SJCRH30 (cell line): Measurements from ENCODE around the gene PTH1R. TPM values are rescaled to one million over a fixed set of nuclear protein-coding genes. Genes with fewer than 3 reads are reported as not detected.
A peak's percentile ranks its signal among the peaks of the same experiment; 100 is the strongest.

Source experiments
- DNase-seq, 2 experiments: peaks; one replicate each; pipeline ENCODE4 v3.0.0-alpha.2; 2015 to 2020
- H3K27ac ChIP-seq: fragments of 250-450 bp; sonication (Bioruptor Pico); 2 replicates; pipeline ENCODE4 v1.5.1; 2020; ENCODE audit warnings: mild to moderate bottlenecking, moderate library complexity
- H3K27me3 ChIP-seq: fragments of 250-450 bp; sonication (Bioruptor Pico); 2 replicates; pipeline ENCODE4 v1.5.1; 2020; ENCODE audit warnings: mild to moderate bottlenecking, moderate library complexity
- H3K36me3 ChIP-seq: fragments of 250-450 bp; sonication (Bioruptor Pico); 2 replicates; pipeline ENCODE4 v1.5.1; 2020; ENCODE audit warnings: mild to moderate bottlenecking, moderate library complexity
- H3K4me1 ChIP-seq: fragments of 250-450 bp; sonication (Bioruptor Pico); 2 replicates; pipeline ENCODE4 v1.5.1; 2020; ENCODE audit warnings: mild to moderate bottlenecking, moderate library complexity
- H3K4me3 ChIP-seq: fragments of 250-450 bp; sonication (Bioruptor Pico); 2 replicates; pipeline ENCODE4 v1.5.1; 2020; ENCODE audit warnings: mild to moderate bottlenecking, moderate library complexity
- H3K9me3 ChIP-seq: fragments of 250-450 bp; sonication (Bioruptor Pico); replicated peaks from 2 replicates; pipeline ENCODE4 v1.5.1; 2020; ENCODE audit warnings: mild to moderate bottlenecking, moderate library complexity
- total RNA-seq: library from RNA; depleted of rRNA; stranded (reverse); fragments of >200 nt; shearing (Covaris generic); gene quantifications from 2 replicates; pipeline ENCODE4 v1.2.3, GENCODE V29; 2014

The PTH1R gene
- total RNA-seq, 1 experiment from 2014 or later = 6.7 TPM

GRCh38 chr3:46854555-46854991, 22.9 kb upstream of the PTH1R start:
- Histone ChIP-seq H3K36me3 (no peaks in the 10 kb centered on the region), H3K27me3 (no peaks in the 10 kb centered on the region)
- DNase-seq = no peak

GRCh38 chr3:46856576-46857471, 20.7 kb upstream of the PTH1R start:
- no peak overlapping the region for H3K27ac ChIP-seq
- no peaks in the 10 kb centered on the region for H3K9me3 ChIP-seq
- no peaks in the 10 kb centered on the region for H3K36me3 ChIP-seq
- no peak for DNase-seq
- H3K4me3 ChIP-seq = no peak overlapping the region
- no peaks in the 10 kb centered on the region for H3K4me1 ChIP-seq
- H3K27me3 ChIP-seq = no peaks in the 10 kb centered on the region

More at GRCh38 chr3:46854555-46854991, 22.9 kb upstream of the PTH1R start:
- H3K4me1 ChIP-seq = no peaks in the 10 kb centered on the region
- H3K9me3 ChIP-seq = no peaks in the 10 kb centered on the region
- H3K4me3 ChIP-seq = no peak overlapping the region
- H3K27ac ChIP-seq = no peak overlapping the region

- Histone ChIP-seq H3K27ac (no peak overlapping the region), H3K27me3 (no peaks in the 10 kb centered on the region)
- no peak for DNase-seq
These were observed 19.8 kb upstream of the PTH1R start for GRCh38 chr3:46857485-46858341.

GRCh38 chr3:46858456-46858855, 19.1 kb upstream of the PTH1R start:
- no peak for DNase-seq

More at GRCh38 chr3:46857485-46858341, 19.8 kb upstream of the PTH1R start:
- no peaks in the 10 kb centered on the region for H3K4me1 ChIP-seq
- H3K36me3 ChIP-seq = no peaks in the 10 kb centered on the region
- no peak overlapping the region for H3K4me3 ChIP-seq
- no peaks in the 10 kb centered on the region for H3K9me3 ChIP-seq

DNA sequence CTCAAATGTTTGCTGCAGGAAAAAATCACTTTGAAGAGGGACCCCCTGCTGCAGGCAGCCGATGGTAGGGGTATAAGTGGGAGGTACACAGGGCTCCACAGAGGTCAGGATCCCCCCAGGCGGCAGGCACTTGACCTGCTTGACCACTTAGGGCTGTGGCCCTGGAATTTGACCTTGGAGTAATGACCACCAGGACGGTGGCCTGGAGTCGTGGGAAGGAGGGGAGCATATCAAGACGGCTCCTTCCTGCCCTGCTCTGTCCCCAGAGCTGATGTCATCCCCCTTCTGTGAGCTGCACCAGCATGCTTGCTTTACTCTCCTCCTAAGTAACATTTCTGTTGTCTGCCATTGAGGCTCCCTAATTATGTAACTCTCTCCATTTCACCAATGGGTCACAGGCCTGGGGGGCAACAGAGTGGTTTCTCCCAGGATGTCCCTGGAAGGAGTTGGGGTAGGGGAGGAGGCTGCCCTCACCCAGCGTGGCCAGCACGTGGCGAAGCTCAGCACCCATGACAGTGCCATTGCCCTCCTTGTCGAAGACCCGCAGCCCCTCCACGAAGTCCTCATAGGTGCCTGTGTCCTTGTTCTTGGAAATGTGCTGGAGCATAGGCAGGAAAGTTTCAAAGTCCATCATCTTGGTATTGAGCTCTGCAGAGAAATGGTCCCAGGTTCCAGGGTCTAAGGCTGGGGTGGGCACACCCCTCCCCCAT, 18.4 kb upstream of the PTH1R start:
- Histone ChIP-seq H3K4me3 (no peak overlapping the region), H3K36me3 (no peaks in the 10 kb centered on the region), H3K27me3 (no peaks in the 10 kb centered on the region), H3K4me1 (no peaks in the 10 kb centered on the region), H3K9me3 (no peaks in the 10 kb centered on the region), H3K27ac (no peak overlapping the region)
- DNase-seq = no peak

More at GRCh38 chr3:46858456-46858855, 19.1 kb upstream of the PTH1R start:
- H3K9me3 ChIP-seq = no peaks in the 10 kb centered on the region
- no peak overlapping the region for H3K27ac ChIP-seq
- no peaks in the 10 kb centered on the region for H3K36me3 ChIP-seq
- no peaks in the 10 kb centered on the region for H3K4me1 ChIP-seq
- H3K27me3 ChIP-seq = no peaks in the 10 kb centered on the region
- H3K4me3 ChIP-seq = no peak overlapping the region

DNA sequence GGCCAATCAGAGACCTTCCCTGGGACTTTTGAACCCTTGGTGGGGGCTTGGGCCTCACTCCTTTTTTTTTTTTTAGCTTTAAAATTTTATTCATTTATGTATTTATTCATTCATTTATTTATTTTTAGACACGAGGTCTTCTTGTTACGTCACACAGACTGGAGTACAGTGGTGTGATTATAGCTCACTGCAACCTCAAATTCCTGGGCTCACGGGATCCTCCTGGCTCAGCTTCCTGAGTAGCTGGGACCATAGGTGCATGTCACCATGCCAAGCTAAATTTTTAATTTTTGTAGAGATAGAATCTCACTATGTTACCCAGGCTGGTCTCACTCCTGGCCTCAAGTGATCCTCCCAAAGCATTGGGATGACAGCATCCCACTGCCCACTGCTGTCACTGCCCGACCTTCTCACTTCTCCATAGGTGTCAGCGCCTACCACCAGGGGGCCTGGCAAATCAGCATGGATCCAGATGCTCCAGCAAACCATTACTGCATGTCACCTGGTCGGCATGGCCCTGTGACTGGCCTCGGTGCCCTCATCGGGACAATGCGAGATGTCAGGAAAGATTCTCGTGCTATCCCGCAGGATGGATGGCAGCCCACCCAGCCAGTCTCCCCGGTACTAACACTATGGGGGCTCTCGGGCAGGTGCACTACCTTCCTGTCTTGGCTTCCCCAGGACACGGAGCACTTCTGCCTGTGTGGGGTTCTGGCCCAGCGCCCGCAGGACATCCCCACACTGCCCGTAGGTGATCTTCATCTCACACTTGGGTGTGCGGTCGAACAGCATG, 17.3 kb upstream of the PTH1R start:
- Histone ChIP-seq H3K4me1 (no peaks in the 10 kb centered on the region), H3K36me3 (no peaks in the 10 kb centered on the region), H3K27ac (no peak overlapping the region), H3K27me3 (no peaks in the 10 kb centered on the region), H3K9me3 (no peaks in the 10 kb centered on the region), H3K4me3 (no peak overlapping the region)
- peak in 1 of 2 experiments; percentile 38 for DNase-seq

DNA sequence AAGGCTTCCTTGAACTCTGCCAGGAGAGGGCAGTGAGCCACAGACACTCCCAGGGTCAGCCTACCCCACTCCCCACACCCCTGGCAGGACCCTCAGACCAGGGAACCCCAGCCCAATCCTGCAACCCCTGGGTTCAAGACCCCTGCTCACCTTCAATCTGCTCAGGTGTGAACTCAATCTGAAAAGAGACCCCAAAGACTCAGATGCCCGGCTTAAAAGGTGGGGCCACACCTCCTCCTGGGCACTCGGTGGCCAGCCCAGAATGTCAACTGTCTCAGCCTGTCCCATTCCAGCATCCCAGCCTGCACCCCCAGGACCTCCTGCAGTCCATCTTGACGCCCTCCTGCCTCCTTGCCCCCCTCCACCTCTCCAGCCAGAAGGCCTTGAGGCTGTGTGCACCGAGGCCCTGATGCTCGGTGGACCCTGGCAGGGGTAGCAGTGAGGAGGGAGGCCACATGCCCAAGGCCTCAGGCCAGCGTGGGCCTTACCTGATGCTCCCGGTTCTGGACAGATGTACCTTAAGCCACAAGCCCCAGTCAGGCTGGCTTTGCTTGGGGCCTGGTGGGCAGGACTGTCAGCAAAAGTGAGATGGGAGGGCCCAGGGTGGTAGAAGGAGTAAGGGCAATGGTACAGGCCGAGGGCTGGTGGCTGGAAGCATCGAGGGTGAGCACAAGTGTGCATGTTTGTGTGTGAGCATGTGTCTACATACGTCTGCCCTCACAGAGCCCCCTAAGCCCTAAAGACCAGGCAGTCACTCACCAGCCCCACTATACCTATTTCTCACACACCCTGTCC, 16.5 kb upstream of the PTH1R start:
- no peaks in the 10 kb centered on the region for H3K4me1 ChIP-seq
- no peak overlapping the region for H3K4me3 ChIP-seq
- H3K36me3 ChIP-seq = no peaks in the 10 kb centered on the region
- no peak overlapping the region for H3K27ac ChIP-seq
- H3K27me3 ChIP-seq = no peaks in the 10 kb centered on the region
- H3K9me3 ChIP-seq = no peaks in the 10 kb centered on the region
- no peak for DNase-seq

GRCh38 chr3:46861605-46862368, 15.7 kb upstream of the PTH1R start:
- H3K36me3 ChIP-seq = no peaks in the 10 kb centered on the region
- no peak overlapping the region for H3K4me3 ChIP-seq
- H3K9me3 ChIP-seq = no peaks in the 10 kb centered on the region
- no peaks in the 10 kb centered on the region for H3K4me1 ChIP-seq
- H3K27ac ChIP-seq = no peak overlapping the region
- no peaks in the 10 kb centered on the region for H3K27me3 ChIP-seq
- no peak for DNase-seq

GRCh38 chr3:46862369-46863025, 15.0 kb upstream of the PTH1R start:
- no peaks in the 10 kb centered on the region for H3K9me3 ChIP-seq
- H3K27me3 ChIP-seq = no peaks in the 10 kb centered on the region
- no peak overlapping the region for H3K4me3 ChIP-seq
- no peak for DNase-seq
- H3K27ac ChIP-seq = no peak overlapping the region
- H3K4me1 ChIP-seq = no peaks in the 10 kb centered on the region
- no peaks in the 10 kb centered on the region for H3K36me3 ChIP-seq

DNA sequence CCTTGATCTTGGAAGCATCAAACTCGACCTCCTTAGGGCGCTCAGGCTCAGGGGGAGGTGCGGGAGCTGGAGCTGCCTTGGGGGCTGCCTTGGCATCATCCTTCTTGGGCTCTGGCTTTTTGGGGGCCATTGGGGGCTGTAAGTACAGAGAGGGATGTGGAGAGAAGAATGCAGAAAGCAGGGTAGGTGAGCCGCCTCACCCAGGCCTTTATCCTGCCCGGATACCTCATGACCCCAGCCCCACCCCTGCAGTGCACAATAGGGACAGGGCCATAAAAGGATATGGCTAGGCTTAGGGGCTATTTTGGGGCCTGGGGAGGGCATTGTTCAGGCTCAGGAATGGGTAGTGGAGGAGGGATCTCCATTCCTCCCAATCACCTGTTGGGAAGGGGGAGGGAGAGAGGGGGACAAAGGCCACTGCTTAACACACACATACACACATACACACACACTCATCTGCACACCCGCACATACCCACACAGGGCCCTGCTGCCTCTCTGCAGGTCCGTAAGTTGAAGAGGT, 14.2 kb upstream of the PTH1R start, which contains the start of gene MYL3:
MYL3 (minus strand) TSS at position 184 of the 522 bp plus-strand sequence; CDS start at position 130, 54 bp downstream.
- no peak for DNase-seq
- no peaks in the 10 kb centered on the region for H3K9me3 ChIP-seq
- no peak within 1 kb of the TSS for H3K27ac ChIP-seq
- no peaks in the 10 kb centered on the region for H3K4me1 ChIP-seq
- no peaks in the 10 kb centered on the region for H3K27me3 ChIP-seq
- H3K36me3 ChIP-seq = no peaks in the 10 kb centered on the region
- no peak within 1 kb of the TSS for H3K4me3 ChIP-seq

- Histone ChIP-seq H3K9me3 (no peaks in the 10 kb centered on the region), H3K27ac (no peak overlapping the region), H3K4me3 (no peak overlapping the region), H3K36me3 (no peaks in the 10 kb centered on the region), H3K27me3 (no peaks in the 10 kb centered on the region), H3K4me1 (no peaks in the 10 kb centered on the region)
- DNase-seq = no peak
These were observed 13.2 kb upstream of the PTH1R start for GRCh38 chr3:46864061-46864881.
